ENCODE data around the gene PLXNC1. TPM values are rescaled to one million over a fixed set of nuclear protein-coding genes. Genes with fewer than 3 reads are reported as not detected.

PLXNC1 gene
- total RNA-seq, 6 donors from 2014 or later: 14.1 to 51.3 (median 24.6) TPM

- DNase-seq (peak; percentile 74 to 76), ATAC-seq (ENCODE audit: low FRiP score in 2 of 2) (peak; percentile 30 to 85)
- WGBS, 2 donors: 44 to 56% methylated on average over 20 of the region's 20 CpGs
- Histone ChIP-seq H3K36me3 (no peaks in the 10 kb centered on the region), H3K4me3 (no peak overlapping the region), H3K27ac (peak overlapping the region; percentile 80 to 91 (median 87)), H3K27me3 (no peaks in the 10 kb centered on the region), H3K9me3 (no peaks in the 10 kb centered on the region), H3K4me1 (peaks cover 39 to 57% (median 49%) of the 10 kb centered on the region in 4 donors)
- TF ChIP-seq POLR2AphosphoS5 (IDR thresholded peaks at IDR 0.05) (peak; percentile 30 to 48), EP300 (IDR thresholded peaks at IDR 0.05) (peak in 1 of 4 donors; percentile 38), POLR2A (IDR thresholded peaks at IDR 0.05) (no peak), CTCF (IDR thresholded peaks at IDR 0.05) (no peak)
Observed at GRCh38 chr12:94263905-94264561, 115.7 kb downstream of the PLXNC1 start.

- Histone ChIP-seq H3K9me3 (no peaks in the 10 kb centered on the region), H3K27ac (peak overlapping the region in 2 of 4 donors; percentile 50 to 90), H3K36me3 (no peaks in the 10 kb centered on the region), H3K27me3 (no peaks in the 10 kb centered on the region), H3K4me3 (no peak overlapping the region), H3K4me1 (peaks cover 39 to 57% (median 49%) of the 10 kb centered on the region in 4 donors)
- 86 to 92% methylated on average over 19 of the region's 19 CpGs for WGBS, 2 donors
- TF ChIP-seq EP300 (IDR thresholded peaks at IDR 0.05): no peak
- TF ChIP-seq POLR2A (IDR thresholded peaks at IDR 0.05): no peak
- no peak for TF ChIP-seq CTCF (IDR thresholded peaks at IDR 0.05)
- TF ChIP-seq POLR2AphosphoS5 (IDR thresholded peaks at IDR 0.05): no peak
- DNase-seq (no peak), ATAC-seq (ENCODE audit: low FRiP score in 2 of 2) (no peak)
Observed at GRCh38 chr12:94264736-94265485, 116.5 kb downstream of the PLXNC1 start.

- Histone ChIP-seq H3K9me3 (no peaks in the 10 kb centered on the region), H3K4me1 (peaks cover 39 to 57% (median 49%) of the 10 kb centered on the region in 4 donors), H3K36me3 (no peaks in the 10 kb centered on the region), H3K27ac (no peak overlapping the region), H3K4me3 (no peak overlapping the region), H3K27me3 (no peaks in the 10 kb centered on the region)
- DNase-seq (no peak), ATAC-seq (ENCODE audit: low FRiP score in 2 of 2) (no peak)
- WGBS, 2 donors: 83 to 88% methylated on average over 7 of the region's 7 CpGs
- no peak for TF ChIP-seq CTCF (IDR thresholded peaks at IDR 0.05)
- no peak for TF ChIP-seq POLR2AphosphoS5 (IDR thresholded peaks at IDR 0.05)
- TF ChIP-seq EP300 (IDR thresholded peaks at IDR 0.05): no peak
- TF ChIP-seq POLR2A (IDR thresholded peaks at IDR 0.05): no peak
Observed at GRCh38 chr12:94265539-94265938, 117.2 kb downstream of the PLXNC1 start.

GRCh38 chr12:94265966-94266745 is 117.8 kb downstream of the PLXNC1 start:
- Histone ChIP-seq H3K9me3 (no peaks in the 10 kb centered on the region), H3K27me3 (no peaks in the 10 kb centered on the region), H3K4me3 (no peak overlapping the region), H3K27ac (peak overlapping the region in 2 of 4 donors; percentile 62), H3K4me1 (peaks cover 39 to 53% (median 46%) of the 10 kb centered on the region in 4 donors), H3K36me3 (no peaks in the 10 kb centered on the region)
- TF ChIP-seq CTCF (IDR thresholded peaks at IDR 0.05): no peak
- TF ChIP-seq POLR2AphosphoS5 (IDR thresholded peaks at IDR 0.05): no peak
- TF ChIP-seq EP300 (IDR thresholded peaks at IDR 0.05): no peak
- TF ChIP-seq POLR2A (IDR thresholded peaks at IDR 0.05): no peak
- ATAC-seq (ENCODE audit: low FRiP score in 2 of 2) (no peak), DNase-seq (peak in 1 of 2 donors; percentile 41)
- WGBS, 2 donors: 86 to 91% methylated on average over 6 to 14 of the region's 14 CpGs

Measured in upper lobe of left lung (tissue), 6 donors.